ENCODE results near the gene GGA3. TPM values are rescaled to one million over a fixed set of nuclear protein-coding genes. Genes with fewer than 3 reads are reported as not detected.

The GGA3 gene
- total RNA-seq, 6 experiments from 2014 or later, result 12.4 to 18.9 (median 15.8) TPM

DNA sequence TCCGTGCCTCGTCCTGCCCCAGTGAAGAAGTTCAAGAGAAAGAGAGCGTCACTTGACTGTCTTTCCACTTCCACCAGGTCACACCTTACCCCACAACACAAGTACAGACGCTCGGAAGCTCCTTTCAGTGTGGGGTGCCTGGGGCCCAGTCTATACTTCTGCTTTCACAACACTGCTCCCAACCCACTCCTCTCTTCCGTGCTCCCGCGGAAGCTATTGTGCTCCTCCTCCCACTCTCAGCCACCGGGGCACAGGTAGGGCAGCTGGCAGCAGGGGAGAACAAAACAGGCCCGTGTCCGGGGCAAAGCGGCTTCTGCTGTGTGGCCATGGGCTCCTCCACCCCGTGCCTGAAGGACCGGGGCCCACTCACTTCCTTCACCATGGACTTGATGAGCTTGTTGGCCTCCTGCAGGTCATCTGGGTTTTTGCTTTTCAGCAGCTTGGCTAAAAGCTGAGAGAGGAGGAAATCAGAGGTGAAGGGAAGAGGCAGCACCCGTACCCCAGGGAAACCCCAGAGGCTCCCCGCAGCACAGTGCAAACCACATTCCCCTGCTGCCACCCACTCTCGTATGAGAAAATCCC lies 18.9 kb downstream of the GGA3 start:
- Histone ChIP-seq H3K27ac (no peak overlapping the region), H3K4me3 (no peak overlapping the region), H3K4me1 (peaks cover 0 to 3% (median 0%) of the 10 kb centered on the region in 4 donors), H3K27me3 (no peaks in the 10 kb centered on the region), H3K9me3 (no peaks in the 10 kb centered on the region), H3K36me3 (peaks cover 0 to 71% (median 19%) of the 10 kb centered on the region in 4 donors)
- ATAC-seq (no peak), DNase-seq (no peak)
- intact Hi-C loops (cut with DNase I), result no loop called here
- WGBS (ENCODE audit: insufficient coverage, low coverage, low lambda C conversion rate, missing lambda C conversion rate), result 73% methylated on average over 8 of the region's 17 CpGs
- TF ChIP-seq POLR2A (IDR thresholded peaks at IDR 0.05), result no peak
- TF ChIP-seq, protein P1, sequence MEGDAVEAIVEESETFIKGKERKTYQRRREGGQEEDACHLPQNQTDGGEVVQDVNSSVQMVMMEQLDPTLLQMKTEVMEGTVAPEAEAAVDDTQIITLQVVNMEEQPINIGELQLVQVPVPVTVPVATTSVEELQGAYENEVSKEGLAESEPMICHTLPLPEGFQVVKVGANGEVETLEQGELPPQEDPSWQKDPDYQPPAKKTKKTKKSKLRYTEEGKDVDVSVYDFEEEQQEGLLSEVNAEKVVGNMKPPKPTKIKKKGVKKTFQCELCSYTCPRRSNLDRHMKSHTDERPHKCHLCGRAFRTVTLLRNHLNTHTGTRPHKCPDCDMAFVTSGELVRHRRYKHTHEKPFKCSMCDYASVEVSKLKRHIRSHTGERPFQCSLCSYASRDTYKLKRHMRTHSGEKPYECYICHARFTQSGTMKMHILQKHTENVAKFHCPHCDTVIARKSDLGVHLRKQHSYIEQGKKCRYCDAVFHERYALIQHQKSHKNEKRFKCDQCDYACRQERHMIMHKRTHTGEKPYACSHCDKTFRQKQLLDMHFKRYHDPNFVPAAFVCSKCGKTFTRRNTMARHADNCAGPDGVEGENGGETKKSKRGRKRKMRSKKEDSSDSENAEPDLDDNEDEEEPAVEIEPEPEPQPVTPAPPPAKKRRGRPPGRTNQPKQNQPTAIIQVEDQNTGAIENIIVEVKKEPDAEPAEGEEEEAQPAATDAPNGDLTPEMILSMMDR (IDR thresholded peaks at IDR 0.05), result no peak

DNA sequence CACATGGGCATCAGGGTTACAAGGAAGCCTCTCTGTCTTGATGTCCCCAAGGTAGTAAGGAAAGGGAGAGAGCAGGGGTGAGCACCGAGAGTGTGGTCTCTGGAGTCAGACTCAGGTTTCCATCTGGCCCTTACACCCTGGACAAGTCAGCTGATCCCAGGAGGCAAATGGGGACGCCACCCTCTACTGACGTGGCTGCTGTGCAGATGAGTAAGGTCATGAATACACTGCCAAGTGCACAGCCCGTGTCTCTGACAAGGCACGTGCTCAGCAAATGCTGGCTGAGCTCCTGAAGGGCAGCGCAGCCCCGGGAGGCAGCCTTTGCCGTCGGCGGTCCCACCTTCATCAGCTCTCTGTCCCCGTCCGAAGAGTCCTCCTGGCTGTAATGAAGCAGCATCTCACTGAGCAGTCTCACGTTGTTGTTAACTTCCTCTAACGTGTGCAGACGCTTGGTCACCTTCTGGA lies 19.4 kb downstream of the GGA3 start:
- ATAC-seq (no peak), DNase-seq (no peak)
- Histone ChIP-seq H3K27me3 (no peaks in the 10 kb centered on the region), H3K36me3 (peaks cover 0 to 76% (median 21%) of the 10 kb centered on the region in 4 donors), H3K27ac (no peak overlapping the region), H3K9me3 (no peaks in the 10 kb centered on the region), H3K4me3 (no peak overlapping the region), H3K4me1 (peaks cover 0 to 3% (median 0%) of the 10 kb centered on the region in 4 donors)
- intact Hi-C loops (cut with DNase I), result no loop called here
- WGBS (ENCODE audit: insufficient coverage, low coverage, low lambda C conversion rate, missing lambda C conversion rate), result 100% methylated on average over 2 of the region's 15 CpGs
- TF ChIP-seq, protein P1 (IDR thresholded peaks at IDR 0.05), result no peak
- no peak for TF ChIP-seq POLR2A (IDR thresholded peaks at IDR 0.05)

DNA sequence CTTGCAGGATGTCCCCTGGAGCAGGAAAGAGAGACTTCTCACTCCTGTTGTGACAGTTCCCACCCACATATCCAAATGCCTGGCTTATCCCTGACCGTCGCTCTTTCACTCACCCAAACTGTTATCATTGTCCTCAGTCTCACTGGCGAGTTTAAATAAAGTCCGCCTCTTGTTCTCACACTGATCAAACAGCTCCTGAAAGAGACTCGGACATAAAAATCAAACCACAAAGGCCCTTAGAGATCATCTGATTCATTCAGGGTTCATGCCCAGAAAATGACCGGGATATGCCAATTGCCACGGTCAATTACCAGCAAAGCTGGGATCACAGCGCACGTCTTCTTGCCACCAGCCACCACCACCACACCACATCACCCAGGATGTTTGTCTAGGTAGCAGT lies 19.9 kb downstream of the GGA3 start:
- no peak for DNase-seq
- no peak overlapping the region for H3K4me3 ChIP-seq
- peaks cover 0 to 3% (median 0%) of the 10 kb centered on the region in 4 donors for H3K4me1 ChIP-seq
- H3K36me3 ChIP-seq, result peaks cover 0 to 81% (median 24%) of the 10 kb centered on the region in 4 donors
- no peak for ATAC-seq
- H3K27ac ChIP-seq, result no peak overlapping the region
- TF ChIP-seq, protein P1 (IDR thresholded peaks at IDR 0.05), result no peak
- no peak for TF ChIP-seq POLR2A (IDR thresholded peaks at IDR 0.05)
- H3K27me3 ChIP-seq, result no peaks in the 10 kb centered on the region
- WGBS (ENCODE audit: insufficient coverage, low coverage, low lambda C conversion rate, missing lambda C conversion rate), result 92% methylated on average over 8 of the region's 9 CpGs
- H3K9me3 ChIP-seq, result no peaks in the 10 kb centered on the region
- intact Hi-C loops (cut with DNase I), result no loop called here

DNA sequence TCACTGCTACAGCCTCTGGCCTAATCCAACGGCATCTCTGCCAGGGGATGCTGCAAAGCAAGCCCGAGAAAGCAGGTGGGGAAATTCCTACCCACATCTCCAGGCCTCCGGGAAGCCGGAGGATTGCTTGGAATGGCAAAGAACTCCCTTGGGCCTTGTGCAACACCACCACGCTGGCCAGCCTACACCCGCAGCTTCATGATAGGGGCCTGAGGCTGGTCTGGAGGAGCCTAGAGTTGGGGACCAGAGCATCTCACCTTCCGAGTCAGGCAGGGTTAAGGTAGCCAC lies 20.3 kb downstream of the GGA3 start:
- ATAC-seq, result no peak
- H3K4me1 ChIP-seq, result peaks cover 0 to 3% (median 0%) of the 10 kb centered on the region in 4 donors
- no peaks in the 10 kb centered on the region for H3K9me3 ChIP-seq
- TF ChIP-seq, protein P1 (IDR thresholded peaks at IDR 0.05), result no peak
- no peak for TF ChIP-seq POLR2A (IDR thresholded peaks at IDR 0.05)
- no peak overlapping the region for H3K4me3 ChIP-seq
- intact Hi-C loops (cut with DNase I), result no loop called here
- H3K27ac ChIP-seq, result no peak overlapping the region
- no CpG with 5 or more reads among the region's 7 CpGs for WGBS (ENCODE audit: insufficient coverage, low coverage, low lambda C conversion rate, missing lambda C conversion rate)
- no peaks in the 10 kb centered on the region for H3K27me3 ChIP-seq
- H3K36me3 ChIP-seq, result peaks cover 0 to 83% (median 25%) of the 10 kb centered on the region in 4 donors
- no peak for DNase-seq
